Ishikawa (cell line): ENCODE results near the gene DHDDS.

Source experiments
- CEBPB ChIP-seq: IDR thresholded peaks from 2 replicates; pipeline ENCODE4 v1.6.1; 2012
- CREB1 ChIP-seq: IDR thresholded peaks from 2 replicates; pipeline ENCODE4 v1.6.1; 2012; ENCODE audit warnings: low read depth
- EGR1 ChIP-seq: IDR thresholded peaks from 2 replicates; pipeline ENCODE4 v1.6.1; 2012
- EP300 ChIP-seq: IDR thresholded peaks from 2 replicates; pipeline ENCODE4 v1.6.1; 2012; ENCODE audit warnings: borderline replicate concordance
- FOXM1 ChIP-seq: IDR thresholded peaks from 2 replicates; pipeline ENCODE4 v1.6.1; 2012; ENCODE audit warnings: low read depth, borderline replicate concordance
- NFIC ChIP-seq: IDR thresholded peaks from 2 replicates; pipeline ENCODE4 v1.6.1; 2012
- RAD21 ChIP-seq: IDR thresholded peaks from 2 replicates; pipeline ENCODE4 v1.6.1; 2012; ENCODE audit warnings: low read depth
- TAF1 ChIP-seq: IDR thresholded peaks from 2 replicates; pipeline ENCODE4 v1.6.1; 2012; ENCODE audit warnings: low read depth, mild to moderate bottlenecking
- TCF12 ChIP-seq: IDR thresholded peaks from 2 replicates; pipeline ENCODE4 v1.6.1; 2012; ENCODE audit warnings: low read depth
- TEAD4 ChIP-seq: IDR thresholded peaks from 2 replicates; pipeline ENCODE4 v1.6.1; 2012
- YY1 ChIP-seq: IDR thresholded peaks from 2 replicates; pipeline ENCODE4 v1.6.1; 2012; ENCODE audit warnings: low read depth
- ZBTB7A ChIP-seq: IDR thresholded peaks from 2 replicates; pipeline ENCODE4 v1.6.1; 2012; ENCODE audit warnings: low read depth
- TF ChIP-seq, protein P1 (sequence below): IDR thresholded peaks from 2 replicates; pipeline ENCODE4 v1.6.1; 2012
- TF ChIP-seq, protein P2 (sequence below): IDR thresholded peaks from 2 replicates; pipeline ENCODE4 v1.6.1; 2012; ENCODE audit warnings: low read depth, mild to moderate bottlenecking
- TF ChIP-seq, protein P3 (sequence below): IDR thresholded peaks from 2 replicates; pipeline ENCODE4 v1.6.1; 2012

Gene DHDDS

DNA sequence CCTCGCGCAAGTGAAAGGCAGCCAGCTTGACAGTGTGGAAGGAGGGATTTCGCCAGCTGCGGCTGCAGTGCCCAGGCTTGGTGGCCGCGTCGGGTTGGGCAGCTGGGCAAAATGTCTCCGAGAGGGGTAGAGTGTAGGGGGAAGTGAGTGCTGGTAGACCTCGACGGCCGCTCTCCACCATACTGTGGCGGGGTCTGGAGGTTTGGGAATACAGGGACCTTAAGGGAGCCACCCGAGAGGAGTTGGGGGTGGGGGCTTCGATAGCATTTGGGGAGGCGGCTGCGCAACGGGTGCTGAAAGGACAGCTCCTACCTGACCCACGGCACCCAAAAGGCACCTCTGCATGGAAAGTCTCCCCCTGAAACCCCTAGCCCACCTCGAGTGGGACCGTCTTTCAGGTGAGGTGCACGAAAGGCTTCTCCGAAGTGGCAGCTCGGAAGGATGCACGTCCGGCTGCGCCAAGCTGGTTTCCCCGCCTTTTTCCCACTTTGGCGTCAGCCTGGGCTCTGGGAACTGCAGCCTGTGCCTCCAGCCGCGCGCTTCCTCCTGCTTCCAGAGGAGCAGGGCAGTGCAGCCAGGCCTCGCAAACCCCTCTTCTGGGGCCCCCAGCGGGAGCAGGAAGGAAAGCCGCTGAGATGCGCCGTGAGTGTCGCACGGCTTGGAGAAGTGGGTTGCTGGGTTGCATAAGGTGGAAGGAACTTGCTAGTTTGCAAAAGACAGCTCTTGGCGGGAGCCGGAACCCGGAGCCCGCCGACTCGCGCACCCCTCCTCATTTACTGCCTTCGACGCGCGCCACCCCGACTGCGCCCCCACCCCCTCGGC, 39.6 kb downstream of the DHDDS start:
- TF ChIP-seq, protein P1, sequence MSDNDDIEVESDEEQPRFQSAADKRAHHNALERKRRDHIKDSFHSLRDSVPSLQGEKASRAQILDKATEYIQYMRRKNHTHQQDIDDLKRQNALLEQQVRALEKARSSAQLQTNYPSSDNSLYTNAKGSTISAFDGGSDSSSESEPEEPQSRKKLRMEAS: peak; percentile 61
- TF ChIP-seq NFIC (peak; percentile 24; the same call in 1 of the 2 replicates), ZBTB7A (peak; percentile 83), CEBPB (no peak), TCF12 (no peak; the same call in 1 of the 2 replicates), CREB1 (no peak)
- TF ChIP-seq, protein P2, sequence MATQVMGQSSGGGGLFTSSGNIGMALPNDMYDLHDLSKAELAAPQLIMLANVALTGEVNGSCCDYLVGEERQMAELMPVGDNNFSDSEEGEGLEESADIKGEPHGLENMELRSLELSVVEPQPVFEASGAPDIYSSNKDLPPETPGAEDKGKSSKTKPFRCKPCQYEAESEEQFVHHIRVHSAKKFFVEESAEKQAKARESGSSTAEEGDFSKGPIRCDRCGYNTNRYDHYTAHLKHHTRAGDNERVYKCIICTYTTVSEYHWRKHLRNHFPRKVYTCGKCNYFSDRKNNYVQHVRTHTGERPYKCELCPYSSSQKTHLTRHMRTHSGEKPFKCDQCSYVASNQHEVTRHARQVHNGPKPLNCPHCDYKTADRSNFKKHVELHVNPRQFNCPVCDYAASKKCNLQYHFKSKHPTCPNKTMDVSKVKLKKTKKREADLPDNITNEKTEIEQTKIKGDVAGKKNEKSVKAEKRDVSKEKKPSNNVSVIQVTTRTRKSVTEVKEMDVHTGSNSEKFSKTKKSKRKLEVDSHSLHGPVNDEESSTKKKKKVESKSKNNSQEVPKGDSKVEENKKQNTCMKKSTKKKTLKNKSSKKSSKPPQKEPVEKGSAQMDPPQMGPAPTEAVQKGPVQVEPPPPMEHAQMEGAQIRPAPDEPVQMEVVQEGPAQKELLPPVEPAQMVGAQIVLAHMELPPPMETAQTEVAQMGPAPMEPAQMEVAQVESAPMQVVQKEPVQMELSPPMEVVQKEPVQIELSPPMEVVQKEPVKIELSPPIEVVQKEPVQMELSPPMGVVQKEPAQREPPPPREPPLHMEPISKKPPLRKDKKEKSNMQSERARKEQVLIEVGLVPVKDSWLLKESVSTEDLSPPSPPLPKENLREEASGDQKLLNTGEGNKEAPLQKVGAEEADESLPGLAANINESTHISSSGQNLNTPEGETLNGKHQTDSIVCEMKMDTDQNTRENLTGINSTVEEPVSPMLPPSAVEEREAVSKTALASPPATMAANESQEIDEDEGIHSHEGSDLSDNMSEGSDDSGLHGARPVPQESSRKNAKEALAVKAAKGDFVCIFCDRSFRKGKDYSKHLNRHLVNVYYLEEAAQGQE: peak; percentile 85

DNA sequence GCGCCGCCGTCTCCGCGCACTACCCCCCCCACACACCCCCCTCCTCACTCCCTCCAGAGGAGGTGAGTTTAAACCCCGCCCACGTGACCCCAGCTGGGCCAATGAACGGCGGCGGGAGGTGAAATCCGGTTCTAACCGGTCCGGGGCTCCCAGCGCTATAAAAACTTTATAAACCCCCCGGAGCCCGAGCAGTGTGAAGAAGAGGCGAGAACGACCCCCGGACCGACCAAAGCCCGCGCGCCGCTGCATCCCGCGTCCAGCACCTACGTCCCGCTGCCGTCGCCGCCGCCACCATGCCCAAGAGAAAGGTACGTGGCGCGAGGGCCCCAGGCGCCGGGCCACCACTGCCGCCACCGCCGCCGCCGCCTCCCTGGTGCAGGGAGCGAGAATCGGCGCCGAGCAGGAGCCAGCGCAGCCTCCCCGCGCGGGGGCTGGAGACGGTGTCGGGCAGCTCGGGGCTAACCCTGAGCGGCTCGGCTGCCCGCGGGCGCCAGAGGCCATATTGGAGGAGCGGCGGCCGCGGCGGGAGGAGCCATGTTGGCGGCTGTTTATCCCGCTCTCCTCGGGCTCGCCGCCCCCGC, 40.3 kb downstream of the DHDDS start, which contains the start of gene HMGN2:
TSS of gene HMGN2 (plus strand) at position 121 of the 581 bp plus-strand sequence. CDS start at position 294, 173 bp downstream.
- TF ChIP-seq TEAD4 (0 out of 2 replicates have a peak, but pooled peaks have one; percentile 13), YY1 (peak; percentile 87), TAF1 (peak; percentile 66), CEBPB (no peak), TCF12 (no peak), ZBTB7A (no peak), EGR1 (no peak), CREB1 (no peak)
- TF ChIP-seq, protein P1: no peak
- TF ChIP-seq, protein P3, sequence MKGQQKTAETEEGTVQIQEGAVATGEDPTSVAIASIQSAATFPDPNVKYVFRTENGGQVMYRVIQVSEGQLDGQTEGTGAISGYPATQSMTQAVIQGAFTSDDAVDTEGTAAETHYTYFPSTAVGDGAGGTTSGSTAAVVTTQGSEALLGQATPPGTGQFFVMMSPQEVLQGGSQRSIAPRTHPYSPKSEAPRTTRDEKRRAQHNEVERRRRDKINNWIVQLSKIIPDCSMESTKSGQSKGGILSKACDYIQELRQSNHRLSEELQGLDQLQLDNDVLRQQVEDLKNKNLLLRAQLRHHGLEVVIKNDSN: peak; percentile 95

DNA sequence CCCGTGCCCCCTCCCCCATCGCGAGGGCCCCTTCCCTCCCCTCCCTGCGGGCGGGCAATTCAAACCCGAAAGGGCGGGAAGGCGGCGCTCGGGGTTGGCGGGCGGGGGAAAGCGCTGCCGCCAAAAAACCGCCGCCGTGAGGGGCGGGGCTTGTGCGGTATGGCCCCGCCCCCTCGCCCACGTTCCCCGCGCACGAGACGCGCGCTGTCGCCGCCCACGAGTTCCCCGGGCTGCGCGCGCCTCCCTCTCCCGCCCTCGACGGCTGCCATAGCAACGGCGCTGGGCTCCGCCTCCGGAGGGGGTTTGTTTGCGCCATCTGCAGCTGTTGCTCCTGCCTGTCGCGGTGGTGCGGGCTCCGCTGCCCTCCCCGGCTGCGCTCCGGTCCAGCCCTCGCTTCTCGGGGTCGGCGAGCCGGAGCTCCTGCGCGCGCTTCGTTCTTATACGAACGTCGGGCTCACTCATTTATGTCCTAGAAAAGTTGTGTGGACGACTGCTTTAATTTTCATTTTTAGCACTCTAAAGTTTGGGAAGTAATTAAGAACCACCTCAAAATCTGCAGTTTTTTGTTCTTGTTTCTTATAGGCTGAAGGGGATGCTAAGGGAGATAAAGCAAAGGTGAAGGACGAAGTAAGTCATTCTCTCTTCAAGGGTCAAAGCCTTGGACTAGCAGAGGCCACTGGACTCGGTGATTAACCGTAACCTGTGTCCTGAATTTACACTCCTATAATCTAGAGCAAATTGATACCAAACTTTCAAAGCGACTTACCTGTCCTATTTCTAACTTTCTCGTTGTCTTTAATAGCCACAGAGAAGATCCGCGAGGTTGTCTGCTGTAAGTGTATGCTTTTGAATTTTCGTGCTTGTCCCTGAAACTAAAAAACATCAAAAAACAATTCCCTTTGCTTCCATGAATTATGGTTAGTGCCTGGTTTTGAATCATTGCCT, 41.1 kb downstream of the DHDDS start:
- TF ChIP-seq CREB1 (peak; percentile 27; the same call in 1 of the 2 replicates), TCF12 (peak; percentile 24; the same call in 1 of the 2 replicates), NFIC (no peak), FOXM1 (0 out of 2 replicates have a peak, but pooled peaks have one; percentile 39), RAD21 (no peak), ZBTB7A (no peak), EGR1 (peak; percentile 95), EP300 (0 out of 2 replicates have a peak, but pooled peaks have one; percentile 8), CEBPB (peak; percentile 40; the same call in 1 of the 2 replicates)
- TF ChIP-seq, protein P3: peak; percentile 44
- TF ChIP-seq, protein P1: peak; percentile 71
- TF ChIP-seq, protein P2: no peak

DNA sequence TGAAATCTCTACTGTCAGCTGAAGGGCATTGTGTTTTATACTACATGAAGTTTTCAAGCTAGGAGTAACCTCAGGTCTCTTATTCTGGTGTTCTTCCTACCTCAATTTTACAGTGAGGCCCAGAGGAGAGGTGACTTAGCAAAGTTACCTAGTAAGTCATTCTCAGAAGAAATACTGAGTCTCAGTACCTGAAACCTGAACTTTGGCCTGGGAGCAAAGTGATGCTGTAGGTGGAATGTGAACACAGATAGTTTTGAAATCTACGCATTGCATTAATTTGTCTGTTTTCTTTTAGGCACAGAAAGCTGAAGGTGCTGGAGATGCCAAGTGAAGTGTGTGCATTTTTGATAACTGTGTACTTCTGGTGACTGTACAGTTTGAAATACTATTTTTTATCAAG, 42.7 kb downstream of the DHDDS start:
- TF ChIP-seq, protein P1: no peak
- no peak for TF ChIP-seq ZBTB7A
- TF ChIP-seq, protein P2: no peak
